Nephron progenitor cell (in vitro differentiated cells): ENCODE results near the gene HRC.

Experiments used
- DNase-seq: peaks from one replicate; pipeline ENCODE4 v3.0.0; 2021
- H3K27ac Mint-ChIP-seq: 2 replicates; pipeline ENCODE4 v1.8.0; 2021; ENCODE audit warnings: mild to moderate bottlenecking, moderate library complexity, mixed read lengths
- H3K27me3 Mint-ChIP-seq: 2 replicates; pipeline ENCODE4 v1.8.0; 2021; ENCODE audit warnings: mild to moderate bottlenecking, low read depth, mixed read lengths; ENCODE audit not compliant: poor library complexity
- H3K36me3 Mint-ChIP-seq: 2 replicates; pipeline ENCODE4 v1.8.0; 2021; ENCODE audit warnings: low read depth, mixed read lengths
- H3K4me1 Mint-ChIP-seq: 2 replicates; pipeline ENCODE4 v1.8.0; 2021; ENCODE audit warnings: mixed read lengths
- H3K4me3 Mint-ChIP-seq: 2 replicates; pipeline ENCODE4 v1.8.0; 2021; ENCODE audit warnings: mild to moderate bottlenecking, moderate library complexity, mixed read lengths
- H3K9me3 Mint-ChIP-seq: 2 replicates; pipeline ENCODE4 v1.8.0; 2021; ENCODE audit warnings: mild to moderate bottlenecking, moderate library complexity, mixed read lengths
- CTCF ChIP-seq: fragments of 200-600 bp; sonication (generic); IDR thresholded peaks from 2 replicates; pipeline ENCODE4 v1.5.0; 2021; ENCODE audit warnings: antibody characterized with exemption

Gene HRC

DNA sequence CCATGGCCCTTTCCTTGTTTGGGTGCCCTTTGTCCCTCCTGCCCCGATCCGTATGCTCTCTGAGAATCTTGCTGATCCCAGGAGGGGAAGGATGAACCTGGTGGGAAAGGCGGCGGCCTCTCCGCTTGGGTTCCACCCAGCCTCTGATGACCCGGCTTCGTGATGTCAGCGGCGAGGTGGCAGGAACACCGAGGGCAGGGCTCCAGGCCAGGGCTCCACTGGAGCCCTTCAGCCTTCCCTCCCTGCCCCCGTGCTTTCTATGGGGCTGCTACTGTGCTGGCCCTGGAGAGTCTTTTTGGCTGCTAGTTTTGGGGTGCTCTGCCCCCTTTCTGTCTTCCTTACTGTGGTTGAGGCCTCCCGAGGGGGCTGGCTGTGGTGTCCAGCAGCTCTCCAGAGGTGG lies 52.9 kb downstream of the HRC start:
- Mint-ChIP-seq H3K4me3 (no peak overlapping the region), H3K9me3 (no peaks in the 10 kb centered on the region), H3K4me1 (peaks cover 75% of the 10 kb centered on the region), H3K36me3 (peaks cover 58% of the 10 kb centered on the region), H3K27me3 (peaks cover 5% of the 10 kb centered on the region), H3K27ac (peak overlapping the region; percentile 96)
- no peak for TF ChIP-seq CTCF
- no peak for DNase-seq
